K562 (cell line): ENCODE data around the gene IFI16. TPM values are rescaled to one million over a fixed set of nuclear protein-coding genes. Genes with fewer than 3 reads are reported as not detected.

ENCODE experiments used
- ATAC-seq: fragments of 200-7000 bp; cut with Tn5 transposase; 3 replicates; pipeline ENCODE4 v1.9.1; 2020; ENCODE audit warnings: moderate library complexity
- BruUV-seq: library from RNA; stranded (reverse); fragments of 400-500 nt; replicated peaks from 2 replicates; lab custom pipeline; 2021; lab: Mats Ljungman, UMichigan
- CTCF ChIA-PET: fragments of 300-600 bp; formaldehyde crosslinking; extraction: SDS; loops from one replicate; lab custom pipeline; 2021; ENCODE audit warnings: low intra/inter-chr PET ratio; lab: Yijun Ruan, JAX
- POLR2A ChIA-PET: fragments of 300-600, 350-650 bp; sonication (Branson Sonifier 250); formaldehyde crosslinking; extraction: SDS; loops from one replicate; lab custom pipeline; 2021; ENCODE audit warnings: antibody characterized with exemption, inconsistent platforms; lab: Yijun Ruan, JAX
- DNase-seq, 4 experiments: peaks; one replicate each; pipeline versions ENCODE4 v3.0.0 to v3.0.0-alpha.2; 2011 to 2018; ENCODE audit warnings: low spot score in 3 of 4, mixed read lengths in 3 of 4; ENCODE audit errors: extremely low read depth in 1 of 4
- FAIRE-seq: peaks from 2 replicates; lab custom pipeline; 2011; peaks lifted over from hg19 to GRCh38; lab: Jason Lieb, UNC
- H2AFZ ChIP-seq: 2 replicates; pipeline ENCODE4 v1.6.0; 2011; ENCODE audit warnings: low read depth, low read length, control low read depth, inconsistent platforms
- H3K27ac ChIP-seq: fragments of 200-600 bp; 3 replicates; pipeline ENCODE4 v1.8.0; 2011; ENCODE audit warnings: low read depth, mild to moderate bottlenecking, control low read depth, inconsistent platforms, low read length, moderate library complexity, mixed read lengths; ENCODE audit errors: extremely low read depth
- H3K27me3 ChIP-seq, 2 experiments: fragments of 300-600 bp in 1 of 2; 2 replicates in 1 of 2; 3 replicates in 1 of 2; pipeline versions ENCODE4 v1.6.0 to v1.8.0; 2011; ENCODE audit warnings: inconsistent platforms in 2 of 2, low read length in 2 of 2, mild to moderate bottlenecking in 1 of 2, mixed read lengths in 1 of 2, moderate library complexity in 1 of 2; ENCODE audit not compliant: control insufficient read depth in 2 of 2, insufficient read depth in 2 of 2
- H3K36me3 ChIP-seq: fragments of 300-600 bp; 3 replicates; pipeline ENCODE4 v1.8.0; 2011; ENCODE audit warnings: mild to moderate bottlenecking, low read length, inconsistent platforms; ENCODE audit not compliant: control insufficient read depth, insufficient read depth
- H3K4me1 ChIP-seq, 2 experiments: fragments of 200-600 bp in 1 of 2; replicated peaks in 1 of 2; 2 replicates in 1 of 2; 3 replicates in 1 of 2; pipeline versions ENCODE4 v1.5.1 to v1.8.0; 2011; ENCODE audit warnings: inconsistent platforms in 2 of 2, low read length in 2 of 2, mild to moderate bottlenecking in 1 of 2, mixed read lengths in 1 of 2, moderate library complexity in 1 of 2; ENCODE audit not compliant: control insufficient read depth in 2 of 2, insufficient read depth in 2 of 2
- H3K4me2 ChIP-seq: 2 replicates; pipeline ENCODE4 v1.6.1; 2011; ENCODE audit warnings: low read length, control low read depth, inconsistent platforms, mixed read lengths; ENCODE audit not compliant: insufficient read depth
- H3K4me3 ChIP-seq: fragments of 200-600 bp; sonication (generic), shearing (Covaris generic); 2 replicates; pipeline ENCODE4 v1.5.1; 2016; ENCODE audit warnings: control low read depth, inconsistent platforms
- H3K79me2 ChIP-seq: fragments of 200-600 bp; 3 replicates; pipeline ENCODE4 v1.8.0; 2011; ENCODE audit warnings: low read length, inconsistent platforms; ENCODE audit not compliant: control insufficient read depth, insufficient read depth
- H3K9ac ChIP-seq, 2 experiments: 2 replicates each; pipeline versions ENCODE4 v1.6.0 to v1.6.1; 2011; ENCODE audit warnings: low read depth in 2 of 2, low read length in 2 of 2, control low read depth in 1 of 2, inconsistent platforms in 1 of 2, mild to moderate bottlenecking in 1 of 2, mixed read lengths in 1 of 2; ENCODE audit not compliant: insufficient read depth in 1 of 2
- H3K9me1 ChIP-seq: one replicate; pipeline ENCODE4 v1.6.0; 2011; ENCODE audit warnings: inconsistent platforms, mild to moderate bottlenecking, low read length, moderate library complexity; ENCODE audit not compliant: control insufficient read depth, insufficient read depth
- H3K9me3 ChIP-seq: replicated peaks from 2 replicates; pipeline ENCODE4 v1.5.1; 2011; ENCODE audit warnings: low read depth, low read length, inconsistent platforms; ENCODE audit not compliant: control insufficient read depth, insufficient read depth
- H4K20me1 ChIP-seq: replicated peaks from 2 replicates; pipeline ENCODE4 v1.6.1; 2011; ENCODE audit warnings: low read length, inconsistent platforms, mixed read lengths; ENCODE audit not compliant: control insufficient read depth, insufficient read depth
- CREBBP ChIP-seq: IDR thresholded peaks from one replicate; pipeline ENCODE4 v1.6.1; 2012; ENCODE audit warnings: low read depth, mild to moderate bottlenecking, control low read depth, inconsistent platforms, low read length
- EP300 ChIP-seq: IDR thresholded peaks from 2 replicates; pipeline ENCODE4 v1.6.1; 2012; ENCODE audit warnings: low read length, improper control_type of control experiment
- NCOA6 ChIP-seq: fragments of 450-650 bp; IDR thresholded peaks from 2 replicates; pipeline ENCODE4 v1.6.1; 2017; ENCODE audit warnings: mild to moderate bottlenecking
- NR4A1 ChIP-seq, 2 experiments: fragments of 250-450 bp in 1 of 2; fragments of 450-650 bp in 1 of 2; sonication (Bioruptor Pico) in 1 of 2; IDR thresholded peaks; 2 replicates each; pipeline versions ENCODE4 v1.4.0 to v1.6.1; 2016 to 2020; ENCODE audit warnings: mild to moderate bottlenecking in 2 of 2, missing compliant biosample characterization in 1 of 2, missing genetic modification characterization in 1 of 2, moderate library complexity in 1 of 2
- RAD21 ChIP-seq, 2 experiments: fragments of 250-450 bp in 1 of 2; fragments of 450-650 bp in 1 of 2; sonication (Bioruptor Pico) in 1 of 2; formaldehyde crosslinking in 1 of 2; IDR thresholded peaks in 1 of 2; conservative IDR thresholded peaks in 1 of 2; 2 replicates each; pipeline versions ENCODE4 v1.4.0 to v1.8.0; 2020 to 2022; ENCODE audit warnings: mild to moderate bottlenecking in 2 of 2, moderate library complexity in 1 of 2
- RNF2 ChIP-seq: sonication (generic); IDR thresholded peaks from 2 replicates; pipeline ENCODE4 v1.6.1; 2016
- SRSF9 ChIP-seq: fragments of 200-400 bp; formaldehyde crosslinking; IDR thresholded peaks from 2 replicates; pipeline ENCODE4 v1.6.1; 2017; ENCODE audit warnings: low read depth, low read length, borderline replicate concordance
- ZNF184 ChIP-seq: sonication (generic); formaldehyde crosslinking; IDR thresholded peaks from 2 replicates; pipeline ENCODE4 v1.5.0; 2020; ENCODE audit warnings: missing genetic modification reagents
- ZNF212 ChIP-seq: fragments of 450-650 bp; formaldehyde crosslinking; IDR thresholded peaks from 2 replicates; pipeline ENCODE4 v1.4.0; 2020; ENCODE audit warnings: mild to moderate bottlenecking
- ZNF263 ChIP-seq: sonication (generic); formaldehyde crosslinking; IDR thresholded peaks from 2 replicates; pipeline ENCODE4 v1.8.0; 2022; ENCODE audit warnings: mild to moderate bottlenecking, missing genetic modification reagents, borderline replicate concordance
- ZNF347 ChIP-seq: fragments of 450-650 bp; formaldehyde crosslinking; IDR thresholded peaks from 2 replicates; pipeline ENCODE4 v1.4.0; 2020; ENCODE audit warnings: low read depth, mild to moderate bottlenecking, moderate library complexity
- ZNF586 ChIP-seq: fragments of 450-650 bp; formaldehyde crosslinking; conservative IDR thresholded peaks from 2 replicates; pipeline ENCODE4 v1.4.0; 2020; ENCODE audit warnings: mild to moderate bottlenecking, moderate library complexity
- ZNF644 ChIP-seq: fragments of 200-800 bp; sonication (Bioruptor generic); IDR thresholded peaks from 2 replicates; pipeline ENCODE4 v1.6.1; 2016; ENCODE audit warnings: low read depth, missing genetic modification characterization, missing compliant biosample characterization
- ZNF77 ChIP-seq: fragments of 250-450 bp; sonication (Bioruptor Pico); IDR thresholded peaks from 2 replicates; pipeline ENCODE4 v1.5.0; 2020
- WGBS: fragments of 100-300 bp; shearing (Covaris generic); methylation state at CpG from one replicate; pipeline ENCODE4 v1.1.6; 2016; ENCODE audit warnings: low coverage, mixed read lengths; ENCODE audit not compliant: insufficient coverage; ENCODE audit errors: missing lambda C conversion rate; 5-methylcytosine and 5-hydroxymethylcytosine counted together
- in situ Hi-C: fragments of 300-500 bp; cut with MboI; formaldehyde crosslinking; loops from 4 replicates; pipeline ENCODE4 v1.15.0; 2018; ENCODE audit warnings: inconsistent platforms, mixed read lengths
- intact Hi-C: fragments of 100-400 bp; cut with micrococcal nuclease; formaldehyde crosslinking; loops from 2 replicates; pipeline ENCODE4 v1.14.2; 2022
- polyA plus RNA-seq, 8 experiments: library from polyadenylated mRNA; depleted of rRNA in 4 of 8; stranded (reverse) in 5 of 8; unstranded in 3 of 8; fragments of >200 nt; fragmentation: Nextera tagmentation in 2 of 8; fragmentation: Illumina TruSeq in 1 of 8; extraction: Ambion mirVana in 2 of 8; extraction: Trizol in 1 of 8; gene quantifications; 2 replicates each; pipeline versions ENCODE4 v1.2.1 to v1.2.3, GENCODE V29; 2011 to 2014; ENCODE audit warnings: inconsistent platforms in 1 of 8, missing spikeins in 1 of 8
- total RNA-seq, 7 experiments: library from RNA; depleted of rRNA in 6 of 7; stranded (reverse); fragments of >200 nt in 6 of 7; fragmentation: Illumina TruSeq in 2 of 7; extraction: Trizol in 2 of 7; gene quantifications; 2 replicates each; pipeline versions ENCODE4 v1.2.1 to v1.2.3, GENCODE V29; 2011 to 2021; ENCODE audit warnings: low replicate concordance in 1 of 7
- TF ChIP-seq, protein P1 (sequence below): fragments of 250-450 bp; sonication (Bioruptor Pico); IDR thresholded peaks from 2 replicates; pipeline ENCODE4 v1.6.1; 2021; ENCODE audit warnings: mild to moderate bottlenecking
- TF ChIP-seq, protein P2 (sequence below), 2 experiments: fragments of 450-650 bp; formaldehyde crosslinking in 1 of 2; IDR thresholded peaks; 2 replicates each; pipeline versions ENCODE4 v1.4.0 to v1.6.1; 2014 to 2020; ENCODE audit warnings: mild to moderate bottlenecking in 2 of 2, borderline replicate concordance in 1 of 2, low read depth in 1 of 2

Gene IFI16
- total and polyA plus RNA-seq, 9 of the 15 experiments (the other 6 are each of a cell fraction or from before 2014, with no cell fraction given) = 0.70 to 2.8 (median 1.6) TPM

DNA sequence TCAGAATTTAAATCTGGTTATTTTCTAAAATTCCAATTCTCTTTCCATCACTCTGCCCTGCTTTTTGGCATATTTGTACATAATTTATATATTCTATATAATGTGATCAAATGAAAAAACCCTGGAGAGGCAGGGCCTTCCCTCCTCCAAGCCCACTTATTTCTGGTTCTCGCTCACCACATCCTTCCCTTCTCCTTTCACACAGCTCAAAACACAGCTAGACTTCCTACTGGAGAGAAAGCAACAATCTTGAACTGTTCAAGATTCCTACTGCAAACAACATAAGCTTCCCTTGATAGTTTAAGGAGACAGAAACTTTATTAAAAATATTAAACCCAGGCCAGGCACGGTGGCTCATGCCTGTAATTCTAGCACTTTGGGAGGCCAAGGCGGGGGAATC lies 74.4 kb downstream of the IFI16 start:
- in situ Hi-C loops = no loop called here
- no peaks in the 10 kb centered on the region for H3K9me1 ChIP-seq
- ATAC-seq = no peak
- H3K27ac ChIP-seq = no peak overlapping the region
- FAIRE-seq = no peak
- no peaks in the 10 kb centered on the region for H4K20me1 ChIP-seq
- no peak for DNase-seq
- ChIA-PET CTCF (no interaction called here), POLR2A (interaction anchor here (0.5 kb wide), 2 partner anchors 13 to 839 kb away, joined by 3 read pairs; no protein-coding TSS in a partner anchor)
- no TSS peak for BruUV-seq
- 0 out of 2 replicates have a peak overlapping the region, but pooled peaks have one; percentile 32 for H2AFZ ChIP-seq
- no peaks in the 10 kb centered on the region for H3K9me3 ChIP-seq
- WGBS = 0% methylated on average over 3 of the region's 3 CpGs
- H3K9ac ChIP-seq = no peak overlapping the region
- no peaks in the 10 kb centered on the region for H3K4me1 ChIP-seq
- H3K36me3 ChIP-seq = no peaks in the 10 kb centered on the region
- H3K27me3 ChIP-seq = no peaks in the 10 kb centered on the region; a peak in 1 of 5 replicates
- H3K79me2 ChIP-seq = no peaks in the 10 kb centered on the region
- intact Hi-C loops = no loop called here
- H3K4me2 ChIP-seq = no peak overlapping the region
- no peak overlapping the region for H3K4me3 ChIP-seq
- TF ChIP-seq ZNF586 (no peak), ZNF184 (CRISPR knock-in tag) (no peak), ZNF347 (CRISPR knock-in tag) (no peak), NR4A1 (CRISPR knock-in tag; IDR thresholded peaks at IDR 0.05) (no peak), NR4A1 (tag; IDR thresholded peaks at IDR 0.05) (no peak), ZNF263 (CRISPR knock-in tag) (no peak), ZNF77 (CRISPR knock-in tag) (no peak), CREBBP (no peak), NCOA6 (no peak), EP300 (no peak), SRSF9 (no peak), RNF2 (no peak), RAD21 (CRISPR knock-in tag; conservative IDR thresholded peaks at IDR 0.05 in 1 of 2, IDR thresholded peaks at IDR 0.05 in 1 of 2) (no peak), ZNF212 (CRISPR knock-in tag) (no peak), ZNF644 (tag) (no peak)
- TF ChIP-seq, protein P1, sequence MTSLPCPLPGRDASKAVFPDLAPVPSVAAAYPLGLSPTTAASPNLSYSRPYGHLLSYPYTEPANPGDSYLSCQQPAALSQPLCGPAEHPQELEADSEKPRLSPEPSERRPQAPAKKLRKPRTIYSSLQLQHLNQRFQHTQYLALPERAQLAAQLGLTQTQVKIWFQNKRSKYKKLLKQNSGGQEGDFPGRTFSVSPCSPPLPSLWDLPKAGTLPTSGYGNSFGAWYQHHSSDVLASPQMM (CRISPR knock-in tag) = no peak
- TF ChIP-seq, protein P2, sequence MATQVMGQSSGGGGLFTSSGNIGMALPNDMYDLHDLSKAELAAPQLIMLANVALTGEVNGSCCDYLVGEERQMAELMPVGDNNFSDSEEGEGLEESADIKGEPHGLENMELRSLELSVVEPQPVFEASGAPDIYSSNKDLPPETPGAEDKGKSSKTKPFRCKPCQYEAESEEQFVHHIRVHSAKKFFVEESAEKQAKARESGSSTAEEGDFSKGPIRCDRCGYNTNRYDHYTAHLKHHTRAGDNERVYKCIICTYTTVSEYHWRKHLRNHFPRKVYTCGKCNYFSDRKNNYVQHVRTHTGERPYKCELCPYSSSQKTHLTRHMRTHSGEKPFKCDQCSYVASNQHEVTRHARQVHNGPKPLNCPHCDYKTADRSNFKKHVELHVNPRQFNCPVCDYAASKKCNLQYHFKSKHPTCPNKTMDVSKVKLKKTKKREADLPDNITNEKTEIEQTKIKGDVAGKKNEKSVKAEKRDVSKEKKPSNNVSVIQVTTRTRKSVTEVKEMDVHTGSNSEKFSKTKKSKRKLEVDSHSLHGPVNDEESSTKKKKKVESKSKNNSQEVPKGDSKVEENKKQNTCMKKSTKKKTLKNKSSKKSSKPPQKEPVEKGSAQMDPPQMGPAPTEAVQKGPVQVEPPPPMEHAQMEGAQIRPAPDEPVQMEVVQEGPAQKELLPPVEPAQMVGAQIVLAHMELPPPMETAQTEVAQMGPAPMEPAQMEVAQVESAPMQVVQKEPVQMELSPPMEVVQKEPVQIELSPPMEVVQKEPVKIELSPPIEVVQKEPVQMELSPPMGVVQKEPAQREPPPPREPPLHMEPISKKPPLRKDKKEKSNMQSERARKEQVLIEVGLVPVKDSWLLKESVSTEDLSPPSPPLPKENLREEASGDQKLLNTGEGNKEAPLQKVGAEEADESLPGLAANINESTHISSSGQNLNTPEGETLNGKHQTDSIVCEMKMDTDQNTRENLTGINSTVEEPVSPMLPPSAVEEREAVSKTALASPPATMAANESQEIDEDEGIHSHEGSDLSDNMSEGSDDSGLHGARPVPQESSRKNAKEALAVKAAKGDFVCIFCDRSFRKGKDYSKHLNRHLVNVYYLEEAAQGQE (IDR thresholded peaks at IDR 0.05; ENCODE audit: borderline replicate concordance) = no peak
- TF ChIP-seq, protein P2 (CRISPR knock-in tag; IDR thresholded peaks at IDR 0.05; ENCODE audit: low read depth) = no peak
